Epithelial cell of proximal tubule (primary cell): ENCODE data around the gene UCN3. TPM values are rescaled to one million over a fixed set of nuclear protein-coding genes. Genes with fewer than 3 reads are reported as not detected.
A peak's percentile ranks its signal among the peaks of the same experiment; 100 is the strongest.

Experiments used
- DNase-seq: peaks from one replicate; pipeline ENCODE4 v3.0.0-alpha.2; 2011; ENCODE audit warnings: low read depth
- H3K4me3 ChIP-seq: 2 replicates; pipeline ENCODE4 v1.5.1; 2011; ENCODE audit warnings: low read depth, mild to moderate bottlenecking, low read length
- total RNA-seq: library from RNA; depleted of rRNA; stranded (reverse); fragments of >200 nt; gene quantifications from 2 replicates; pipeline ENCODE4 v1.2.3, GENCODE V29; 2015
- TF ChIP-seq, protein P1 (sequence below): conservative IDR thresholded peaks from 2 replicates; pipeline ENCODE4 v1.5.1; 2012; ENCODE audit warnings: low read depth, mild to moderate bottlenecking, low read length

Gene UCN3
- total RNA-seq, 1 donor from 2014 or later, result not detected

DNA sequence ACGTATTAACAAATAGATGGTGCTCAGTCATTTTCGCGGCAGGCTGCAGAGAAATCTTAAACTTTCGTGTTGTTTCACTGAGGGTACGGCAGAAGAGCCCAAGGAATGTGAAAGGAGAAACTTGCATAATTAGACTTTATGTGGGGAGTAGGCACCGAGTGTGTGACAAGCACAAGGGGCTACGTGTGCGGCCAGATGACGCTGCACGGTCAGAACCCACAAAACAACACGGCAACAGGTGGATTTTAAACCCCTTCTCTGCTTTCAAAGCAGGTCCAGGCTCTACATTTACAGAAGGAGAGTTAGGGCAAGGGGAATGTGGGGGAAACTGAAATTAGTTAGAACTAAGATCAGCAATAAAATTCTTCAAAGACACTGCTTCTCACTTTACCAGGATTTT, 392 bp upstream of the UCN3 start:
- TF ChIP-seq, protein P1, sequence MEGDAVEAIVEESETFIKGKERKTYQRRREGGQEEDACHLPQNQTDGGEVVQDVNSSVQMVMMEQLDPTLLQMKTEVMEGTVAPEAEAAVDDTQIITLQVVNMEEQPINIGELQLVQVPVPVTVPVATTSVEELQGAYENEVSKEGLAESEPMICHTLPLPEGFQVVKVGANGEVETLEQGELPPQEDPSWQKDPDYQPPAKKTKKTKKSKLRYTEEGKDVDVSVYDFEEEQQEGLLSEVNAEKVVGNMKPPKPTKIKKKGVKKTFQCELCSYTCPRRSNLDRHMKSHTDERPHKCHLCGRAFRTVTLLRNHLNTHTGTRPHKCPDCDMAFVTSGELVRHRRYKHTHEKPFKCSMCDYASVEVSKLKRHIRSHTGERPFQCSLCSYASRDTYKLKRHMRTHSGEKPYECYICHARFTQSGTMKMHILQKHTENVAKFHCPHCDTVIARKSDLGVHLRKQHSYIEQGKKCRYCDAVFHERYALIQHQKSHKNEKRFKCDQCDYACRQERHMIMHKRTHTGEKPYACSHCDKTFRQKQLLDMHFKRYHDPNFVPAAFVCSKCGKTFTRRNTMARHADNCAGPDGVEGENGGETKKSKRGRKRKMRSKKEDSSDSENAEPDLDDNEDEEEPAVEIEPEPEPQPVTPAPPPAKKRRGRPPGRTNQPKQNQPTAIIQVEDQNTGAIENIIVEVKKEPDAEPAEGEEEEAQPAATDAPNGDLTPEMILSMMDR, result no peak
- H3K4me3 ChIP-seq, result peak overlapping the region; percentile 45
- DNase-seq, result no peak

DNA sequence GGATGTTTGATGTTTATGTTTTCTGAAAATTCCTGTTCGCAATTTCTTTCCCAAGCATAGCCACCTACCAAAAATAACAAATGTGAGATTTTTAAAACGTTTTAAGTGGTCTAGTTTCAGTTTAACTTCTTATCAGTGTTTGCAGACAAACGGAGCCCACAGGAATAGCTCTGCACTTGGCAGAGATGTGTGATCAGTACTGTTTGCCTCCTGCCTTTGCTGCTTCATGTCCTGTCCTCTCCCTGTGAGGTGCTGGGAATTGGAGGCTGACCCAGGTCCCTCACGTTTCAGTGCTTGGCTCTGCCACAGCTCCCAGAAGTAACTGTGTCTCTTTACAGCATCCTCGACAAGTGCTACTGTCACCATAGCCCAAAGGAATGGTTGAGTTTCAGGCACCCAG, 1.2 kb downstream of the UCN3 start:
- no peak overlapping the region for H3K4me3 ChIP-seq
- TF ChIP-seq, protein P1, result no peak
- DNase-seq, result no peak

DNA sequence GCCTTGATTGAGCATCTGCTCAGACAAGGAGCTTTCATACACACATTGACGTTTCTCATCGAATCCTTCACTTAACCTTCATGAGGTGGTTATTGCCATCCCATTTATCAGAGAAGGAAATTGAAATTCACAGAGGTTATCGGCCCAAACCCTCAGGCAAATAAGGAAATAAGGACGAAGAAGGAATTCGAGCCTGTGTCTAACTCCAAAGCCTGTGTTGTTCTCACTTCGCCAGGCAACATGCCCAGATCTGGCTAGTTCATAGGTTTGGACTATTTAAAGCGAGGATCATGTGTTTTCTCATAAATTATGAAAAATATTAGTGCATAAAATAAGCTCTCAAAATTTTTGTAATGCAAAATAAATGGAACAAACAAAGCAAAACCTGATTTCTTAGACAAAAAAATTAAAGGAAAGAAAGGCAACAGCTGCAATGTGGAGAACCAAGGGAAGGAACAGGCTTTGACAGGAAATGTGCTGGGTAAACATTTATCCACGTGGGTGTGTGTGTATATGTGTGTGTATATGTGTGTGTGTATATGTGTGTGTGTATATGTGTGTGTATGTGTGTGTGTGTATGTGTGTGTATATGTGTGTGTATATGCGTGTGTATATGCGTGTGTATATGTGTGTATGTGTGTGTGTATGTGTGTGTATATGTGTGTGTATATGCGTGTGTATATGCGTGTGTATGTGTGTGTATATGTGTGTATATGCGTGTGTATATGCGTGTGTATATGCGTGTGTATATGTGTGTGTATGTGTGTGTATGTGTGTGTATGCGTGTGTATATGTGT, 4.8 kb downstream of the UCN3 start:
- TF ChIP-seq, protein P1, result no peak
- H3K4me3 ChIP-seq, result no peak overlapping the region
- DNase-seq, result no peak

DNA sequence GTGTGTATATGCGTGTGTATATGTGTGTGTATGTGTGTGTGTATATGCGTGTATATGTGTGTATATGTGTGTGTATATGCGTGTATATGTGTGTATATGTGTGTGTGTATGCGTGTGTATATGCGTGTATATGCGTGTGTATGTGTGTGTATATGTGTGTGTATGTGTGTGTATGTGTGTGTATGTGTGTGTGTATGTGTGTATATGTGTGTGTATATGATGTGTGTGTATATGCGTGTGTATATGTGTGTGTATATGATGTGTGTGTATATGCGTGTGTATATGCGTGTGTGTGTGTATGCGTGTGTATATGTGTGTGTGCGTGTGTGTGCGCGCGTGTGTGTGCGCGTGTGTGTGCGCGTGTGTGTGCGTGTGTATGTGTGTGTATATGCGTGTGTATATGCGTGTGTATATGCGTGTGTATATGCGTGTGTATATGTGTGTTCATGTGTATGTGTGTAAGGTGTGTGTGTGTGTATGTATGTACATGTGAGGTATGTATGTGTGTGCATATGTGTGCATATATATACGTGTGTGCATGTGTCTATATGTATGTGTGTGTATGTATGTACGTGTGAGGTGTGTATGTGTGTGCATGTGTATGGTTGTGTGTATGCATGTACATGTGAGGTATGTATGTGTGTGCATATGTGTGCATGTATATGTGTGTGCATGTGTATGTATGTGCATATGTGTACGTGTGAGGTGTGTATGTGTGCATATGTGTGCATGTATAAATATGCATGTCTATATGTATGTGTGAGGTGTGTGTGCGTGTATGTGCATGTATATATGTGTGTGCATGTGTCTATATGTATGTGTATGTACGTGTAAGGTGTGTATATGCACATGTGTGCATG, 6.0 kb downstream of the UCN3 start:
- TF ChIP-seq, protein P1, result no peak
- no peak for DNase-seq
- H3K4me3 ChIP-seq, result no peak overlapping the region

DNA sequence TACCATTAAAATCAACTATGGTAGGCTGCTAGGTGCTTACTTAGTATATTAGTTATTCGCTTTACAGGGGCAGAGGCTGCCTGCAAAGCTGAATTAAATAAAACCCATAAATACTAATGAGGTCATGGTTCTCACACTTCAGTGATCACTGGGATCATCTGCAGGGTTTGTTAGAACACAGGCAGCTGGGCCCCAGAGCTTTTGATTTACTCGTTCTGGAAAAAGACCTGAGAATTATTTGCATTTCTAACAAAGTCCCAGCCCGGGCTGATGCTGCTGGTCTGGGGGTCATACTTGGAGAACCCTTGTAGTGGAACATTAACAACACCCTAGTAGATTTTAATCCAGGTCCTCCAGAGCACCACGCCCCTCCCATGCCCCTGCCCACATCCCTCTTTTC, 8.5 kb downstream of the UCN3 start:
- no peak for DNase-seq
- no peak overlapping the region for H3K4me3 ChIP-seq
- TF ChIP-seq, protein P1, result no peak

DNA sequence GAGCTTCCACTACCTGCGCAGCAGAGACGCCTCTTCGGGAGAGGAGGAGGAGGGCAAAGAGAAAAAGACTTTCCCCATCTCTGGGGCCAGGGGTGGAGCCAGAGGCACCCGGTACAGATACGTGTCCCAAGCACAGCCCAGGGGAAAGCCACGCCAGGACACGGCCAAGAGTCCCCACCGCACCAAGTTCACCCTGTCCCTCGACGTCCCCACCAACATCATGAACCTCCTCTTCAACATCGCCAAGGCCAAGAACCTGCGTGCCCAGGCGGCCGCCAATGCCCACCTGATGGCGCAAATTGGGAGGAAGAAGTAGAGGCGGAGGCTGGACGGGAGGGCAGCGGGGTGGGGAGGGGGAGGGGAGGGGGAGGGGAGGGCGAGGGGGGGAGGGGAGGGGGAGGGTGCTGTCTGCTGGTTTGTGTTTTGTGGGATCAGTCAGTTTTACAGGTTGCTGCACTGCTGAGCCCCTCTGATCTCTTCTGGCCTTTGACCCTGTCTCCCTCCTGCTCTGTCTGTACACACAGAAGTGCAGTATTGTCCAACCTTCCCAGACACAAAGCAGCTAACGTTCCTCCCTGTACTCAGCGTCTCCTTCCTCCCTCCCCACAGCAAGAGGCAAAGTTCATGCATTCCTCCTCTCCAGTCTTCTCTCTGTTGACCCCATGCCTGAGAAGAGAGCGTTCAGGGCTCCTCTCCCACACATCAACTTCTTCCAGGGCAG, 9.3 kb downstream of the UCN3 start:
- no peak overlapping the region for H3K4me3 ChIP-seq
- DNase-seq, result no peak
- TF ChIP-seq, protein P1, result no peak
